Mesothelial cell of epicardium (in vitro differentiated cells): ENCODE measurements around the gene TSSK2. TPM values are rescaled to one million over a fixed set of nuclear protein-coding genes. Genes with fewer than 3 reads are reported as not detected.

Source experiments
- DNase-seq, 2 experiments: peaks; one replicate each; pipeline ENCODE4 v3.0.0; 2021; ENCODE audit warnings: low spot score in 2 of 2; ENCODE audit not compliant: unreplicated experiment in 2 of 2
- H3K27ac Mint-ChIP-seq: 2 replicates; pipeline ENCODE4 v1.8.0; 2021; ENCODE audit warnings: mixed read lengths
- H3K27me3 Mint-ChIP-seq: 2 replicates; pipeline ENCODE4 v1.8.0; 2021; ENCODE audit warnings: low read depth, mixed read lengths
- H3K36me3 Mint-ChIP-seq: 2 replicates; pipeline ENCODE4 v1.8.0; 2021; ENCODE audit warnings: mixed read lengths
- H3K4me1 Mint-ChIP-seq: 2 replicates; pipeline ENCODE4 v1.8.0; 2021; ENCODE audit warnings: mixed read lengths
- H3K4me3 Mint-ChIP-seq: 2 replicates; pipeline ENCODE4 v1.8.0; 2021; ENCODE audit warnings: mild to moderate bottlenecking, moderate library complexity, mixed read lengths
- H3K9me3 Mint-ChIP-seq: 2 replicates; pipeline ENCODE4 v1.8.0; 2021; ENCODE audit warnings: mixed read lengths
- CTCF ChIP-seq: fragments of 200-600 bp; sonication (generic); IDR thresholded peaks from one replicate; pipeline ENCODE4 v1.5.0; 2021; ENCODE audit warnings: antibody characterized with exemption; ENCODE audit not compliant: unreplicated experiment
- total RNA-seq: library from RNA; stranded (reverse); gene quantifications from 3 replicates; pipeline ENCODE4 v1.2.1, GENCODE V29; 2021

TSSK2 gene
- total RNA-seq, 1 donor from 2014 or later, result not detected

- H3K4me1 Mint-ChIP-seq, result peaks cover 8% of the 10 kb centered on the region
- peaks cover 3% of the 10 kb centered on the region for H3K36me3 Mint-ChIP-seq
- H3K4me3 Mint-ChIP-seq, result no peak overlapping the region
- H3K9me3 Mint-ChIP-seq, result no peaks in the 10 kb centered on the region
- no peak overlapping the region for H3K27ac Mint-ChIP-seq
- no peak for DNase-seq
- TF ChIP-seq CTCF, result no peak
- H3K27me3 Mint-ChIP-seq, result no peaks in the 10 kb centered on the region
These were observed 19.5 kb upstream of the TSSK2 start for GRCh38 chr22:19111584-19111983.

GRCh38 chr22:19113429-19113828 is 17.7 kb upstream of the TSSK2 start:
- no peaks in the 10 kb centered on the region for H3K9me3 Mint-ChIP-seq
- no peak for DNase-seq
- no peak for TF ChIP-seq CTCF
- H3K36me3 Mint-ChIP-seq, result peaks cover 3% of the 10 kb centered on the region
- no peak overlapping the region for H3K27ac Mint-ChIP-seq
- H3K4me3 Mint-ChIP-seq, result no peak overlapping the region
- H3K4me1 Mint-ChIP-seq, result peaks cover 8% of the 10 kb centered on the region
- no peaks in the 10 kb centered on the region for H3K27me3 Mint-ChIP-seq

- Mint-ChIP-seq H3K4me3 (no peak overlapping the region), H3K36me3 (peaks cover 3% of the 10 kb centered on the region), H3K4me1 (peaks cover 6% of the 10 kb centered on the region), H3K27me3 (no peaks in the 10 kb centered on the region), H3K9me3 (no peaks in the 10 kb centered on the region), H3K27ac (no peak overlapping the region)
- no peak for TF ChIP-seq CTCF
- DNase-seq, result no peak
These were observed 16.0 kb upstream of the TSSK2 start for GRCh38 chr22:19114984-19115552.

GRCh38 chr22:19115628-19116027 is 15.5 kb upstream of the TSSK2 start:
- Mint-ChIP-seq H3K27me3 (no peaks in the 10 kb centered on the region), H3K4me3 (no peak overlapping the region), H3K4me1 (peaks cover 10% of the 10 kb centered on the region), H3K36me3 (peaks cover 3% of the 10 kb centered on the region), H3K27ac (no peak overlapping the region), H3K9me3 (no peaks in the 10 kb centered on the region)
- DNase-seq, result no peak
- no peak for TF ChIP-seq CTCF

- Mint-ChIP-seq H3K27ac (no peak overlapping the region), H3K4me3 (no peak overlapping the region), H3K4me1 (peaks cover 18% of the 10 kb centered on the region), H3K9me3 (no peaks in the 10 kb centered on the region), H3K27me3 (no peaks in the 10 kb centered on the region), H3K36me3 (peaks cover 3% of the 10 kb centered on the region)
- TF ChIP-seq CTCF, result no peak
- DNase-seq, result no peak
These were observed 14.0 kb upstream of the TSSK2 start for GRCh38 chr22:19117111-19117512.
